ENCODE data around the gene LMBR1L. TPM values are rescaled to one million over a fixed set of nuclear protein-coding genes. Genes with fewer than 3 reads are reported as not detected.
"Not testable (repeated sequence)": the region's sequence is repeated elsewhere in the genome, so short reads cannot be mapped to it uniquely, and the experiment has no call there.

Gene LMBR1L
- total and polyA plus RNA-seq, 3 experiments from 2014 or later: 37.6 to 48.7 (median 47.2) TPM

- H3K27me3 ChIP-seq (ENCODE audit: insufficient read depth, low read length, poor library complexity, severe bottlenecking); POLR2A ChIA-PET; H3K9me3 Mint-ChIP-seq; H3K27ac ChIP-seq (ENCODE audit: low read depth, low read length); H3K27me3 Mint-ChIP-seq; DNase-seq; H3K9me3 ChIP-seq (ENCODE audit: low read length); H3K4me3 ChIP-seq (ENCODE audit: low read length); H3K36me3 ChIP-seq (ENCODE audit: insufficient read depth, low read length): not testable (repeated sequence)
- peaks cover 0 to 19% (median 0%) of the 10 kb centered on the region in 3 donors for H3K36me3 Mint-ChIP-seq
- peaks cover 31 to 44% (median 39%) of the 10 kb centered on the region in 3 donors for H3K4me1 Mint-ChIP-seq
- CTCF ChIA-PET: interaction anchor here (5.2 to 7.7 kb wide), 2 partner anchors 24 to 32 kb away, joined by 62 to 111 read pairs; partner anchors contain the start of gene DHH
- H3K4me1 ChIP-seq (ENCODE audit: insufficient read depth, low read length): peaks cover 35% of the 10 kb centered on the region
- peak overlapping the region in 5 of 7 donors; percentile 11 to 97 (median 47) for H3K4me3 Mint-ChIP-seq
- peak overlapping the region in 4 of 8 donors; percentile 26 to 68 (median 44) for H3K27ac Mint-ChIP-seq
Measured at GRCh38 chr12:49061916-49062315, 48.7 kb downstream of the LMBR1L start.

- CTCF ChIA-PET: interaction anchor here (0.8 to 7.7 kb wide), 3 partner anchors 8 to 27 kb away, joined by 3 to 111 read pairs (median 8); partner anchors contain the start of gene RHEBL1
Measured at GRCh38 chr12:49061157-49061650, 49.4 kb downstream of the LMBR1L start.

GRCh38 chr12:49060237-49061156, 50.1 kb downstream of the LMBR1L start, which contains the start of gene KMT2D:
Gene KMT2D (minus strand): TSS chr12:49060794. CDS start chr12:49055324, 5,470 bp downstream.
- H3K27me3 ChIP-seq (ENCODE audit: insufficient read depth, low read length, poor library complexity, severe bottlenecking): no peaks in the 10 kb centered on the region
- Mint-ChIP-seq H3K27ac (peak within 1 kb of the TSS; percentile 79 to 100 (median 97)), H3K36me3 (peaks cover 0 to 19% (median 0%) of the 10 kb centered on the region in 3 donors), H3K27me3 (peaks cover 0 to 5% of the 10 kb centered on the region in 2 donors), H3K4me3 (peak within 1 kb of the TSS; percentile 92 to 99 (median 95)), H3K9me3 (no peaks in the 10 kb centered on the region), H3K4me1 (peaks cover 46 to 58% (median 53%) of the 10 kb centered on the region in 3 donors)
- no peaks in the 10 kb centered on the region for H3K36me3 ChIP-seq (ENCODE audit: insufficient read depth, low read length)
- no peaks in the 10 kb centered on the region for H3K9me3 ChIP-seq (ENCODE audit: low read length)
- peaks cover 50% of the 10 kb centered on the region for H3K4me1 ChIP-seq (ENCODE audit: insufficient read depth, low read length)
- DNase-seq: peak; percentile 80 to 93 (median 89)
- peak within 1 kb of the TSS; percentile 83 for H3K4me3 ChIP-seq (ENCODE audit: low read length)
- ChIA-PET POLR2A (interaction anchor here (1.0 to 1.5 kb wide), 3 partner anchors 9 to 175 kb away, joined by 4 to 7 read pairs (median 4); partner anchors contain the start of gene RHEBL1), CTCF (interaction anchor here (0.8 to 1.8 kb wide), 2 partner anchors 9 to 28 kb away, joined by 3 to 8 read pairs; partner anchors contain the start of gene RHEBL1)
- H3K27ac ChIP-seq (ENCODE audit: low read depth, low read length): peak within 1 kb of the TSS; percentile 90

More at GRCh38 chr12:49061157-49061650, 49.4 kb downstream of the LMBR1L start:
- Mint-ChIP-seq H3K36me3 (peaks cover 0 to 17% (median 0%) of the 10 kb centered on the region in 3 donors), H3K9me3 (no peaks in the 10 kb centered on the region), H3K27me3 (peaks cover 0 to 5% of the 10 kb centered on the region in 2 donors), H3K4me3 (peak overlapping the region; percentile 92 to 99 (median 95)), H3K27ac (peak overlapping the region; percentile 68 to 100 (median 97)), H3K4me1 (peaks cover 38 to 51% (median 46%) of the 10 kb centered on the region in 3 donors)
- Histone ChIP-seq H3K27ac (ENCODE audit: low read depth, low read length) (peak overlapping the region; percentile 90), H3K4me1 (ENCODE audit: insufficient read depth, low read length) (peaks cover 42% of the 10 kb centered on the region), H3K27me3 (ENCODE audit: insufficient read depth, low read length, poor library complexity, severe bottlenecking) (no peaks in the 10 kb centered on the region), H3K9me3 (ENCODE audit: low read length) (no peaks in the 10 kb centered on the region), H3K36me3 (ENCODE audit: insufficient read depth, low read length) (no peaks in the 10 kb centered on the region), H3K4me3 (ENCODE audit: low read length) (peak overlapping the region; percentile 83)
- POLR2A ChIA-PET: interaction anchor here (1.0 to 1.5 kb wide), 2 partner anchors 9 to 174 kb away, joined by 4 to 7 read pairs; partner anchors contain the start of gene RHEBL1
- no peak for DNase-seq

- H3K9me3 Mint-ChIP-seq: no peaks in the 10 kb centered on the region
- peak in 2 of 5 donors; percentile 9 to 27 for DNase-seq
- Histone ChIP-seq H3K36me3 (ENCODE audit: insufficient read depth, low read length) (peaks cover 7% of the 10 kb centered on the region), H3K27me3 (ENCODE audit: insufficient read depth, low read length, poor library complexity, severe bottlenecking) (no peaks in the 10 kb centered on the region), H3K27ac (ENCODE audit: low read depth, low read length) (peak overlapping the region; percentile 90), H3K9me3 (ENCODE audit: low read length) (no peaks in the 10 kb centered on the region), H3K4me3 (ENCODE audit: low read length) (peak overlapping the region; percentile 83), H3K4me1 (ENCODE audit: insufficient read depth, low read length) (peaks cover 58% of the 10 kb centered on the region)
- peaks cover 55 to 68% (median 62%) of the 10 kb centered on the region in 3 donors for H3K4me1 Mint-ChIP-seq
- peak overlapping the region; percentile 76 to 96 (median 92) for H3K4me3 Mint-ChIP-seq
- peaks cover 0 to 25% (median 4%) of the 10 kb centered on the region in 3 donors for H3K36me3 Mint-ChIP-seq
- peak overlapping the region; percentile 79 to 96 (median 92) for H3K27ac Mint-ChIP-seq
- ChIA-PET POLR2A (interaction anchor here (1.0 to 1.5 kb wide), 3 partner anchors 10 to 71 kb away, joined by 4 to 7 read pairs (median 4); partner anchors contain the start of genes LMBR1L and RHEBL1), CTCF (interaction anchor here (0.9 to 1.8 kb wide), 2 partner anchors 29 to 39 kb away, joined by 5 to 8 read pairs; no protein-coding TSS in a partner anchor)
- peaks cover 0 to 5% of the 10 kb centered on the region in 2 donors for H3K27me3 Mint-ChIP-seq
Measured at GRCh38 chr12:49059299-49060171, 51.1 kb downstream of the LMBR1L start.

- ChIA-PET POLR2A (interaction anchor here (1.5 kb wide), 1 partner anchor 51 kb away, joined by 4 read pairs; the partner anchor contains the start of gene LMBR1L), CTCF (interaction anchor here (0.7 to 1.3 kb wide), 3 partner anchors 15 to 39 kb away, joined by 3 to 5 read pairs (median 3); no protein-coding TSS in a partner anchor)
- peaks cover 58% of the 10 kb centered on the region for H3K4me1 ChIP-seq (ENCODE audit: insufficient read depth, low read length)
- no peak for DNase-seq
- peak overlapping the region; percentile 79 to 96 (median 92) for H3K27ac Mint-ChIP-seq
- H3K36me3 Mint-ChIP-seq: peaks cover 0 to 30% (median 4%) of the 10 kb centered on the region in 3 donors
- no peaks in the 10 kb centered on the region for H3K27me3 ChIP-seq (ENCODE audit: insufficient read depth, low read length, poor library complexity, severe bottlenecking)
- no peaks in the 10 kb centered on the region for H3K9me3 ChIP-seq (ENCODE audit: low read length)
- H3K27ac ChIP-seq (ENCODE audit: low read depth, low read length): peak overlapping the region; percentile 90
- H3K36me3 ChIP-seq (ENCODE audit: insufficient read depth, low read length): peaks cover 12% of the 10 kb centered on the region
- H3K9me3 Mint-ChIP-seq: no peaks in the 10 kb centered on the region
- peaks cover 0 to 5% of the 10 kb centered on the region in 2 donors for H3K27me3 Mint-ChIP-seq
- H3K4me1 Mint-ChIP-seq: peaks cover 54 to 71% (median 61%) of the 10 kb centered on the region in 3 donors
- H3K4me3 Mint-ChIP-seq: peak overlapping the region; percentile 76 to 96 (median 92)
- H3K4me3 ChIP-seq (ENCODE audit: low read length): peak overlapping the region; percentile 83
Measured at GRCh38 chr12:49059045-49059298, 51.7 kb downstream of the LMBR1L start.

GRCh38 chr12:49058366-49059044, 52.1 kb downstream of the LMBR1L start:
- CTCF ChIA-PET: interaction anchor here (0.7 to 1.4 kb wide), 5 partner anchors 15 to 40 kb away, joined by 3 to 8 read pairs (median 3); no protein-coding TSS in a partner anchor
- Histone ChIP-seq H3K9me3 (ENCODE audit: low read length) (no peaks in the 10 kb centered on the region), H3K27ac (ENCODE audit: low read depth, low read length) (peak overlapping the region; percentile 90), H3K4me1 (ENCODE audit: insufficient read depth, low read length) (peaks cover 58% of the 10 kb centered on the region), H3K36me3 (ENCODE audit: insufficient read depth, low read length) (peaks cover 17% of the 10 kb centered on the region), H3K27me3 (ENCODE audit: insufficient read depth, low read length, poor library complexity, severe bottlenecking) (no peaks in the 10 kb centered on the region), H3K4me3 (ENCODE audit: low read length) (peak overlapping the region; percentile 83)
- Mint-ChIP-seq H3K4me1 (peaks cover 52 to 73% (median 58%) of the 10 kb centered on the region in 3 donors), H3K9me3 (no peaks in the 10 kb centered on the region), H3K27ac (peak overlapping the region; percentile 79 to 96 (median 92)), H3K4me3 (peak overlapping the region; percentile 76 to 96 (median 92)), H3K36me3 (peaks cover 0 to 35% (median 4%) of the 10 kb centered on the region in 3 donors), H3K27me3 (peaks cover 0 to 5% of the 10 kb centered on the region in 2 donors)
- POLR2A ChIA-PET: interaction anchor here (1.5 kb wide), 1 partner anchor 52 kb away, joined by 4 read pairs; the partner anchor contains the start of gene LMBR1L
- no peak for DNase-seq
